ENCODE results near the gene MAP3K1.

GRCh38 chr5:56783261-56783660, 32.1 kb upstream of the MAP3K1 start:
- TF ChIP-seq, protein P1, sequence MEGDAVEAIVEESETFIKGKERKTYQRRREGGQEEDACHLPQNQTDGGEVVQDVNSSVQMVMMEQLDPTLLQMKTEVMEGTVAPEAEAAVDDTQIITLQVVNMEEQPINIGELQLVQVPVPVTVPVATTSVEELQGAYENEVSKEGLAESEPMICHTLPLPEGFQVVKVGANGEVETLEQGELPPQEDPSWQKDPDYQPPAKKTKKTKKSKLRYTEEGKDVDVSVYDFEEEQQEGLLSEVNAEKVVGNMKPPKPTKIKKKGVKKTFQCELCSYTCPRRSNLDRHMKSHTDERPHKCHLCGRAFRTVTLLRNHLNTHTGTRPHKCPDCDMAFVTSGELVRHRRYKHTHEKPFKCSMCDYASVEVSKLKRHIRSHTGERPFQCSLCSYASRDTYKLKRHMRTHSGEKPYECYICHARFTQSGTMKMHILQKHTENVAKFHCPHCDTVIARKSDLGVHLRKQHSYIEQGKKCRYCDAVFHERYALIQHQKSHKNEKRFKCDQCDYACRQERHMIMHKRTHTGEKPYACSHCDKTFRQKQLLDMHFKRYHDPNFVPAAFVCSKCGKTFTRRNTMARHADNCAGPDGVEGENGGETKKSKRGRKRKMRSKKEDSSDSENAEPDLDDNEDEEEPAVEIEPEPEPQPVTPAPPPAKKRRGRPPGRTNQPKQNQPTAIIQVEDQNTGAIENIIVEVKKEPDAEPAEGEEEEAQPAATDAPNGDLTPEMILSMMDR (conservative IDR thresholded peaks at IDR 0.05; ENCODE audit: low read depth, low read length), result no peak
- no peak for TF ChIP-seq EZH2phosphoT487 (IDR thresholded peaks at IDR 0.05; ENCODE audit: borderline replicate concordance, low read length)
- no peak for TF ChIP-seq EZH2 (IDR thresholded peaks at IDR 0.05; ENCODE audit: low read length, unreplicated experiment)
